HEK293 (cell line): ENCODE measurements around the gene PRPF6.

Experiments used
- GLI2 ChIP-seq: fragments of 450-650 bp; formaldehyde crosslinking; IDR thresholded peaks from 2 replicates; pipeline ENCODE4; 2017; ENCODE audit warnings: missing biosample characterization, missing genetic modification characterization, low read depth, borderline replicate concordance
- KLF17 ChIP-seq: fragments of 450-650 bp; formaldehyde crosslinking; IDR thresholded peaks from 2 replicates; pipeline ENCODE4 v1.5.1; 2016; ENCODE audit warnings: missing biosample characterization, missing genetic modification characterization
- KLF9 ChIP-seq: fragments of 450-650 bp; formaldehyde crosslinking; IDR thresholded peaks from 2 replicates; pipeline ENCODE4 v1.5.1; 2016; ENCODE audit warnings: missing biosample characterization, missing genetic modification characterization, low read depth
- PBX3 ChIP-seq: sonication (generic); formaldehyde crosslinking; IDR thresholded peaks from 2 replicates; pipeline ENCODE4 v1.8.1; 2022; ENCODE audit warnings: mild to moderate bottlenecking, moderate library complexity, missing genetic modification reagents
- ZBTB20 ChIP-seq: fragments of 450-650 bp; formaldehyde crosslinking; IDR thresholded peaks from 2 replicates; pipeline ENCODE4 v1.5.1; 2016; ENCODE audit warnings: missing biosample characterization, missing genetic modification characterization
- ZBTB48 ChIP-seq: fragments of 450-650 bp; formaldehyde crosslinking; IDR thresholded peaks from 2 replicates; pipeline ENCODE4 v1.5.1; 2016; ENCODE audit warnings: missing biosample characterization, missing genetic modification characterization
- ZFP3 ChIP-seq: fragments of 450-650 bp; formaldehyde crosslinking; IDR thresholded peaks from 2 replicates; pipeline ENCODE4 v1.5.1; 2016; ENCODE audit warnings: low read depth, missing biosample characterization, missing genetic modification characterization
- ZFP41 ChIP-seq: fragments of 450-650 bp; formaldehyde crosslinking; IDR thresholded peaks from 2 replicates; pipeline ENCODE4 v1.5.1; 2016; ENCODE audit warnings: missing biosample characterization, missing genetic modification characterization, borderline replicate concordance
- ZNF10 ChIP-seq: fragments of 450-650 bp; formaldehyde crosslinking; IDR thresholded peaks from 2 replicates; pipeline ENCODE4 v1.5.1; 2017; ENCODE audit warnings: missing biosample characterization, missing genetic modification characterization
- ZNF140 ChIP-seq: fragments of 450-650 bp; formaldehyde crosslinking; IDR thresholded peaks from 2 replicates; pipeline ENCODE4 v1.5.1; 2016; ENCODE audit warnings: missing biosample characterization, missing genetic modification characterization
- ZNF148 ChIP-seq: fragments of 450-650 bp; formaldehyde crosslinking; IDR thresholded peaks from 2 replicates; pipeline ENCODE4 v1.5.0; 2017; ENCODE audit warnings: missing biosample characterization, missing genetic modification characterization, borderline replicate concordance
- ZNF157 ChIP-seq: fragments of 450-650 bp; formaldehyde crosslinking; IDR thresholded peaks from 2 replicates; pipeline ENCODE4 v1.5.1; 2016; ENCODE audit warnings: missing biosample characterization, missing genetic modification characterization
- ZNF174 ChIP-seq: fragments of 450-650 bp; formaldehyde crosslinking; IDR thresholded peaks from 2 replicates; pipeline ENCODE4 v1.5.0; 2017; ENCODE audit warnings: missing biosample characterization, mild to moderate bottlenecking, missing genetic modification characterization
- ZNF23 ChIP-seq: fragments of 450-650 bp; formaldehyde crosslinking; IDR thresholded peaks from 2 replicates; pipeline ENCODE4 v1.5.1; 2016; ENCODE audit warnings: missing biosample characterization, missing genetic modification characterization, borderline replicate concordance
- ZNF354C ChIP-seq: fragments of 450-650 bp; formaldehyde crosslinking; IDR thresholded peaks from 2 replicates; pipeline ENCODE4 v1.5.1; 2016; ENCODE audit warnings: missing biosample characterization, missing genetic modification characterization, low read depth, borderline replicate concordance
- ZNF518A ChIP-seq: fragments of 450-650 bp; formaldehyde crosslinking; conservative IDR thresholded peaks from 2 replicates; pipeline ENCODE4 v1.5.1; 2016; ENCODE audit warnings: low read depth, missing biosample characterization, missing genetic modification characterization
- ZNF544 ChIP-seq: fragments of 450-650 bp; formaldehyde crosslinking; IDR thresholded peaks from 2 replicates; pipeline ENCODE4 v1.5.0; 2017; ENCODE audit warnings: missing biosample characterization, missing genetic modification characterization
- ZNF558 ChIP-seq: fragments of 450-650 bp; formaldehyde crosslinking; IDR thresholded peaks from 2 replicates; pipeline ENCODE4 v1.5.1; 2016; ENCODE audit warnings: missing biosample characterization, missing genetic modification characterization
- ZNF560 ChIP-seq: fragments of 450-650 bp; formaldehyde crosslinking; IDR thresholded peaks from 2 replicates; pipeline ENCODE4 v1.5.1; 2017; ENCODE audit warnings: missing biosample characterization, missing genetic modification characterization, borderline replicate concordance
- ZNF561 ChIP-seq: fragments of 450-650 bp; IDR thresholded peaks from 2 replicates; pipeline ENCODE4 v1.5.1; 2018; ENCODE audit warnings: missing biosample characterization, missing genetic modification characterization, borderline replicate concordance
- ZNF580 ChIP-seq: fragments of 450-650 bp; formaldehyde crosslinking; IDR thresholded peaks from 2 replicates; pipeline ENCODE4 v1.5.1; 2016; ENCODE audit warnings: missing biosample characterization, missing genetic modification characterization
- ZNF600 ChIP-seq: fragments of 450-650 bp; formaldehyde crosslinking; IDR thresholded peaks from 2 replicates; pipeline ENCODE4 v1.5.1; 2016; ENCODE audit warnings: missing biosample characterization, missing genetic modification characterization
- ZNF639 ChIP-seq: fragments of 450-650 bp; formaldehyde crosslinking; IDR thresholded peaks from 2 replicates; pipeline ENCODE4 v1.5.1; 2016; ENCODE audit warnings: missing biosample characterization, missing genetic modification characterization
- ZNF664 ChIP-seq: fragments of 450-650 bp; formaldehyde crosslinking; IDR thresholded peaks from 2 replicates; pipeline ENCODE4 v1.5.1; 2016; ENCODE audit warnings: missing biosample characterization, missing genetic modification characterization
- ZNF701 ChIP-seq: fragments of 450-650 bp; formaldehyde crosslinking; IDR thresholded peaks from 2 replicates; pipeline ENCODE4 v1.5.1; 2016; ENCODE audit warnings: missing biosample characterization, missing genetic modification characterization
- ZNF776 ChIP-seq: fragments of 450-650 bp; formaldehyde crosslinking; IDR thresholded peaks from 2 replicates; pipeline ENCODE4 v1.5.0; 2017; ENCODE audit warnings: missing biosample characterization, missing genetic modification characterization, borderline replicate concordance
- ZNF777 ChIP-seq: fragments of 450-650 bp; formaldehyde crosslinking; IDR thresholded peaks from 2 replicates; pipeline ENCODE4 v1.5.1; 2017; ENCODE audit warnings: missing biosample characterization, missing genetic modification characterization, borderline replicate concordance
- ZSCAN16 ChIP-seq: fragments of 450-650 bp; formaldehyde crosslinking; IDR thresholded peaks from 2 replicates; pipeline ENCODE4 v1.5.1; 2016; ENCODE audit warnings: missing biosample characterization, missing genetic modification characterization

Gene PRPF6

GRCh38 chr20:63978319-63979228, 2.4 kb upstream of the PRPF6 start (continued):
- TF ChIP-seq ZSCAN16 (tag by site-specific recombination) (peak; percentile 62; the same call in 1 of the 2 replicates), ZNF23 (no peak), ZNF558 (tag by site-specific recombination) (no peak), ZNF580 (tag by site-specific recombination) (no peak), ZNF777 (tag by site-specific recombination) (no peak; the same call in 1 of the 2 replicates), ZNF600 (tag by site-specific recombination) (peak; percentile 48; the same call in 1 of the 2 replicates), GLI2 (tag by site-specific recombination) (no peak), ZNF544 (tag by site-specific recombination) (no peak), ZNF174 (tag by site-specific recombination) (no peak), ZNF701 (tag by site-specific recombination) (no peak), PBX3 (CRISPR knock-in tag) (no peak), ZNF560 (tag by site-specific recombination) (no peak), ZNF664 (tag by site-specific recombination) (no peak), ZBTB20 (tag by site-specific recombination) (peak; percentile 60; the same call in 1 of the 2 replicates), ZNF140 (tag by site-specific recombination) (no peak), KLF9 (tag by site-specific recombination) (peak; percentile 51; the same call in 1 of the 2 replicates), ZNF561 (tag by site-specific recombination) (peak; percentile 80), ZNF157 (tag by site-specific recombination) (no peak), ZNF354C (no peak), ZNF148 (tag by site-specific recombination) (no peak), ZFP41 (tag by site-specific recombination) (no peak), ZBTB48 (no peak), ZNF776 (no peak), ZNF10 (no peak), ZNF639 (tag by site-specific recombination) (no peak), ZNF518A (no peak), ZFP3 (tag by site-specific recombination) (no peak), KLF17 (peak; percentile 55; the same call in 1 of the 2 replicates)
